Astrocyte of the hippocampus (primary cell): ENCODE data around the gene MCM7.

Source experiments
- DNase-seq: peaks from one replicate; pipeline ENCODE4 v3.0.0; 2011; ENCODE audit warnings: low read depth, low spot score

The MCM7 gene

DNA sequence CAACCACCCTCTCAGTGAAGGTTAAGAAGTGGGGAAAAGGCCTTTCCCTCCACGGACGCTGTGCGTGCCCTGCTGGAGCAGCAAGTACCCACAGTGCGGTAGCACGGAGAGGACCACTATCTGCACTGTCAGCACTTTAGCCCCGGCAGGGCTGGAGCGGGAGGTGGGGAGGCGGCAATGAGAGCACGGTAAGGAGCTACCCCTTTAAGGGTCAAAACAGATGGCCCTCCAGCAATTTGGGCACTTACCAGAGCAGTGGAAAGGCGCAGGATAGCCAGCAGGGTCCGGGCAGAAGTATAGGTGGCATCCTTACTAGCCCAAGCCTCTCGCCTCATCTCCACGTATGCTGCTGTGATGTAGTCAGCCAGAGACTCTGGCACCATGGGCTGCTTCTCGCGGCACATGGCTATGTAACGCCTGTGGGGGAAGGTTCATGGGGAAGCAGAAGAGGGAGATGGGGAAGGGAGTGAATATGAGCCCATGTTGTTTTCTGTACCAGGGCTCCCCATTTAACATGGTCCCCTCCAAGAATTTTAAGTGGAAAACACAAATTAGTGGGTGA, 7.2 kb downstream of the MCM7 start:
- DNase-seq, result no peak

DNA sequence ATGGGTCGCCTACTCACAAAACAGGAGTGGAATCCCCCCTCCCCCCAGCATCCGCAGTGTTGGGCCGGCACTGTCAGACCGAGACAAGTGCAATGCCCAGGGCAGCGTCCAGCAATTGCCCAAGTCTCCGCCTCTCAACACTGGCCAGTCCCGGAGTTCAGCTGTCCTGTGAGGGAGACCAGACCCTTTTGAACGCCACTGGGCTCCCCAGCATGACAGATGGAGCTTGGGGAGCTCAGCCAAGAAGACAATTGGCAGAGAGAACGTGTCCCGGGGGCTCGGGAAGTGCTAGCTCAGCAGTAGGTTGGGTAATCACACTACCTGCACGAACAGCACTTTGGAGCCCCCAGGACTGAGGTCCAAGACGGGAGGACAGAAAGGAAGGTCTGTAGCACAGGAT, 7.7 kb downstream of the MCM7 start:
- DNase-seq, result no peak

DNA sequence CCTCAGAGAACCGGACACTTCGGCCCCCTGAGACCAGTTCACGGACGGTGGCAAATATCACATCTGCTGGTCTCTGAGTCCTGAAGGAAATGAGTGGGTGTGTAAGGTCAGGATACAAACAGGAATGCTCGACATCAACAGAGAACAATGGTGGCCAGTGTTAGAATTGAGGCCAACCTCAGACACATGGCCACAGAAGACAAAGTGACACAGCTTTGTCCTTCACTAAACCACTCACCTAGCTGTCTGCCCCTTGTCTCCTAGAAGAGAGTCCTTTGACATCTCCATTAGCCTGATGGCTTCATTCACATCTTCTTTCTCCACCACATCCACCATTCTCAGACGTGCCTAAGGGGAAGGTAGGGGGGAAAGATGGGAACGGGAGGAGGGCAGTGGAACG, 8.1 kb downstream of the MCM7 start:
- DNase-seq, result no peak

GRCh38 chr7:100091411-100092181, 9.6 kb downstream of the MCM7 start:
- peak; percentile 34 for DNase-seq

- DNase-seq, result no peak
These were observed 10.4 kb downstream of the MCM7 start for GRCh38 chr7:100090527-100091410.

GRCh38 chr7:100089458-100090196, 11.6 kb downstream of the MCM7 start:
- DNase-seq, result peak; percentile 39

- peak; percentile 92 for DNase-seq
These were observed 12.4 kb downstream of the MCM7 start, which contains the start of gene COPS6 for GRCh38 chr7:100088621-100089457. TSS of gene COPS6 (plus strand) at chr7:100088969. CDS start at chr7:100088991, 22 bp downstream.

GRCh38 chr7:100088095-100088620, 13.0 kb downstream of the MCM7 start:
- DNase-seq, result no peak

DNA sequence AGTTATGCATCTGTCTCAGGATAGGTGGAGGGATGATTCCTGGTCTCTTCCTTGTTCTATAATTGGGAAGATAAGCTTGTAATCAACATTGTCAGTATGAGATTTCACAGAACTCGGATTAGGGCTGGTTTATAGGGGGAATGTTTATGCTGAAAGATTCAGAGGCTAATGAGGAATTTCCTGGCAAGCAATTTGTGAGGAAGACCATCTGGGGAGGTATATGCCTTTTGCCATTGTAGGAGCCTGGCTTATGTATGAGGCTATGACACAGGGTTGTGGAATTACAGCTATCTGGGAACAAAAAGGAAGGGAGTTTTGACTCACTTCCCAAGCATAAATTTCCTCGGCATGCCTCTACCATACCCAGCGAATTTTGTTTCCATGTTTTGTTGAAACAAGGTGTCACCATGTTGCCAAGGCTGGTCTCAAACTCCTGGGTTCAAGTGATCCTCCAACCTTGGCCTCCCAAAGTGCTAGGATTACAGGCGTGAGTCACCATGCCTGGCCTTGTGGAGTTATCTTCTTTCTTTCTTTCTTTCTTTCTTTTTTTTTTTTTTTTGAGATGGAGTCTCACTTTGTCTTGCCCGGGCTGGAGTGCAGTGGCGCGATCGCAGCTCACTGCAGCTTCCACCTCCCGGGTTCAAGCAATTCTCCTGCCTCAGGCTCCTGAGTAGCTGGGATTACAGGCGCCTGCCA, 14.0 kb downstream of the MCM7 start:
- peak; percentile 94 for DNase-seq

DNA sequence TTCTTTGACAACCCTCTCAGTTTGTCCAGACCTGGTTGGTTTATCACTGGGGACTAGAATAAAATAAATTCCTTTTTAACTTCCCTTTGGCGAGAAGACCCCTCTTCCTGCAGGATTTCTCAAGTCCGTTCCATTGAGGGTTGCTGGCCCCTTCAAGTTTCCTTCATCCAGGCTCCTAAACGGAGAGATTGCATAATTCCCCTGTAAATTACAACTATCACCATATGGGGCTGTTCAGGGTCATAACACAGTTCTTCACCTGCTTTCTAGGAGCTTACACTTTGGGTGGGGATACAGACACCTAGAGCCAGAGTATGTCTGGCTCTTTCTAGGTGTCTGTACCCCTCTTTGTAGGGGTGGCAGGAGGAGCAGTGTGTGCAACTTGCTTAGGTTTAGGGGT, 15.7 kb downstream of the MCM7 start:
- DNase-seq, result no peak

DNA sequence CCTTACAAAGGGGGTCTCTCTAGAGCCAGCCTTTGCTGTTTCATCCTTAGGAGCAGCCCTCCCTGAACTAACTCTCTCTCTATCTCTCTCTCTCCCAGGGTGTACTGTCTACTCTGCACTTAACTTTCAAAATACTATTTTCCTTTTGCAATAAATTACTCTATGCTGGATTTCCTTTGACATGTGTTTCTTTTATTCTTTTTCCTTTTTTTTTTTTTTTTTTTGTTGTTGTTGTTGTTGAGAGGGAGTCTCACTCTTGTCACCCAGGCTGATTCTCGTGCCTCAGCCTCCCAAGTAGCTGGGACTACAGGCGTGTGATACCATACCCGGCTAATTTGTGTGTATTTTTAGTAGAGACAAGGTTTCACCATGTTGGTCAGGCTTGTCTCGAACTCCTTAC, 18.2 kb downstream of the MCM7 start:
- no peak for DNase-seq

DNA sequence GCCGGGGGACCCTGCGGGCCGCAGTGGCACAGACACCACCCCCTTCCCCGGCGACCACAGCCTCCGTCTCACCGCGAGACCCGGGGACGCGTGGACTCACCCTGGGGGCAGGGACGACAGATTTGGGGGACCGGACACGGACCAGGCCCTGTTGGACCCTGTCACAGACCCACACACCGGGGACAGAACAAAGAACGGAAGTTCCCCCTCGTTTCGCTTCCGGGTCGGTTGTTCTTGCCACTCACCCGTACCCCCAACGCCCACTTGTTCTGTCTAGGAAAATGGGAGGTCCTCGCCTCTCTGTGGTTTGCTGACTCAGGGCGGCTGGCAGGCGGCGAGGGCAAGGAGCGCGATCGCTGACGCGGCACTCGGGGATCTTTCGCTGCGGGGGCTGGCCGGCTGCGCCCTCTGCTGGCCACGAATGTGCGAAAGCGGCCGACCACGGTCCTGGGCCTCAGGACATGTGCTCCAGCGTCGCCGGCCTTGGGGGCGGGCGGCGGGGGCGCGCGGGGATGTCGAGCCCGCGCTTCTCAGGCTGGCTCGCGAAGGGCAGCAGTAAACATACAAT, 19.6 kb downstream of the MCM7 start, which contains the start of gene ZNF3:
TSS of gene ZNF3 (minus strand) at position 189 of the 568 bp plus-strand sequence. CDS start 4,366 bp downstream, outside the sequence.
- peak; percentile 100 for DNase-seq

- peak; percentile 49 for DNase-seq
These were observed 20.2 kb downstream of the MCM7 start for GRCh38 chr7:100080907-100081534.

- DNase-seq, result no peak
These were observed 22.1 kb downstream of the MCM7 start for GRCh38 chr7:100079024-100079560.

DNA sequence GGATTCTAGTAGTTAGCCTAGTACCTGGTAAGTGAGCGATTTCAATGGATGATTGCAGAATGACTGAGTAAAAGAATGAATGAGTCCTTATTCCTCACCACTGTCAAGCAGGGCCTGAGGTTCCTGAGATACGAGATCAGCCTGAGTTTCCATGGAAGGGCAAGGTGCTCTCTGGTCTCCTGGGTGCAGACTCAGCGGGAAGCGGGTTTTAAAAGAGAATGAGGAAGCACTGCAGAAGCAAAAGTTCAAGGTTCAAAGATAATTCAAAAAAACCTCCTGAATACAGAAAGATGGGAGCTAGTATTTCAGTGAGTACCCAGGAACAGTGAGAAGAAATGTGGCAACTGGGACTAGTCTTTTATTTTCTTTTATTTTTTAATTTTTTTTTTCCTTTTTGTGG, 24.0 kb downstream of the MCM7 start:
- DNase-seq, result no peak

- DNase-seq, result no peak
These were observed 25.8 kb downstream of the MCM7 start for GRCh38 chr7:100075418-100075817.

GRCh38 chr7:100074841-100075240, 26.4 kb downstream of the MCM7 start:
- no peak for DNase-seq

- no peak for DNase-seq
These were observed 28.7 kb downstream of the MCM7 start for GRCh38 chr7:100072462-100072861.
